ENCODE data around the gene CLDN9. TPM values are rescaled to one million over a fixed set of nuclear protein-coding genes. Genes with fewer than 3 reads are reported as not detected.

Gene CLDN9
- total RNA-seq, 1 donor from 2014 or later, result 0.99 TPM

DNA sequence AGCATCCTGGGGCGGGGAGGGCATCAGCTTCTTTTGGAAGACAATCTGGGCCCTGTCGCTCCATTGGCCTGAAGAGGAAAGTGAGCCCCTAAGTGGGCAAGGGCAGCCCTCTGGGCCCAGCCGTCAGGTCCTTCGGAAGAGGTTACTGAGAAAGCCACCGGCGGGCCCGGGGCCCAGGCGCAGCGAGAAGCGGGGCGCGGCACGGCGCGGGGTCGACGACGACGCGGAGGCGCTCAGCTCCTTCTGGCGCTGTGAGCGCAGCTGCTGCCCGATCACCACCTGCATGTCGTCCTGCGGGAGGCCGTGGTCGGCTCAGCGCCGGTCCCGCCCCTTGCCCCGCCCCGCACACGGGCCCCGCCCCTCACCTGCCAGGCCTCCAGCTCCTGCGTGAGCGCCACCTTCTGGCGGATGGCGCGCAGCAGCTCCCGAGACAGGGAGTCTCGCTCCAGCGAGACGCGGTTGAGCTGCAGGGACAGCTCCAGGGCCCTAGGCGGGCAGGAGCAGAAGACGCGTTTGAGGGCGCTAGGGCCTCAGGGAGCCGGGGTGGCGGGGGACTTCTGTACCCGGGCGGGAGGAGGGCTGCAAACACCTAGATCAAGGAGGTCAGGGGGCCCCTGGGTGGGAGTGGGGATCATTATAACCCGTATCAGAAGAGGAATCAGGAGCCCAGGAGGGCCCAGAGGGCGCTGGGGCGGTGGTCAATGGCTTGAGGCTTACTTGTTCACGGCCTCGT, 15.4 kb downstream of the CLDN9 start:
- Mint-ChIP-seq H3K4me3 (no peak overlapping the region), H3K9me3 (no peaks in the 10 kb centered on the region), H3K27me3 (peaks cover 22% of the 10 kb centered on the region), H3K36me3 (peaks cover 9% of the 10 kb centered on the region), H3K27ac (peak overlapping the region; percentile 21), H3K4me1 (ENCODE audit: unreplicated experiment) (peaks cover 24% of the 10 kb centered on the region)
- TF ChIP-seq, protein P1, sequence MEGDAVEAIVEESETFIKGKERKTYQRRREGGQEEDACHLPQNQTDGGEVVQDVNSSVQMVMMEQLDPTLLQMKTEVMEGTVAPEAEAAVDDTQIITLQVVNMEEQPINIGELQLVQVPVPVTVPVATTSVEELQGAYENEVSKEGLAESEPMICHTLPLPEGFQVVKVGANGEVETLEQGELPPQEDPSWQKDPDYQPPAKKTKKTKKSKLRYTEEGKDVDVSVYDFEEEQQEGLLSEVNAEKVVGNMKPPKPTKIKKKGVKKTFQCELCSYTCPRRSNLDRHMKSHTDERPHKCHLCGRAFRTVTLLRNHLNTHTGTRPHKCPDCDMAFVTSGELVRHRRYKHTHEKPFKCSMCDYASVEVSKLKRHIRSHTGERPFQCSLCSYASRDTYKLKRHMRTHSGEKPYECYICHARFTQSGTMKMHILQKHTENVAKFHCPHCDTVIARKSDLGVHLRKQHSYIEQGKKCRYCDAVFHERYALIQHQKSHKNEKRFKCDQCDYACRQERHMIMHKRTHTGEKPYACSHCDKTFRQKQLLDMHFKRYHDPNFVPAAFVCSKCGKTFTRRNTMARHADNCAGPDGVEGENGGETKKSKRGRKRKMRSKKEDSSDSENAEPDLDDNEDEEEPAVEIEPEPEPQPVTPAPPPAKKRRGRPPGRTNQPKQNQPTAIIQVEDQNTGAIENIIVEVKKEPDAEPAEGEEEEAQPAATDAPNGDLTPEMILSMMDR (conservative IDR thresholded peaks at IDR 0.05), result peak; percentile 92
- peak; percentile 94 for DNase-seq (ENCODE audit: extremely low spot score, unreplicated experiment)

DNA sequence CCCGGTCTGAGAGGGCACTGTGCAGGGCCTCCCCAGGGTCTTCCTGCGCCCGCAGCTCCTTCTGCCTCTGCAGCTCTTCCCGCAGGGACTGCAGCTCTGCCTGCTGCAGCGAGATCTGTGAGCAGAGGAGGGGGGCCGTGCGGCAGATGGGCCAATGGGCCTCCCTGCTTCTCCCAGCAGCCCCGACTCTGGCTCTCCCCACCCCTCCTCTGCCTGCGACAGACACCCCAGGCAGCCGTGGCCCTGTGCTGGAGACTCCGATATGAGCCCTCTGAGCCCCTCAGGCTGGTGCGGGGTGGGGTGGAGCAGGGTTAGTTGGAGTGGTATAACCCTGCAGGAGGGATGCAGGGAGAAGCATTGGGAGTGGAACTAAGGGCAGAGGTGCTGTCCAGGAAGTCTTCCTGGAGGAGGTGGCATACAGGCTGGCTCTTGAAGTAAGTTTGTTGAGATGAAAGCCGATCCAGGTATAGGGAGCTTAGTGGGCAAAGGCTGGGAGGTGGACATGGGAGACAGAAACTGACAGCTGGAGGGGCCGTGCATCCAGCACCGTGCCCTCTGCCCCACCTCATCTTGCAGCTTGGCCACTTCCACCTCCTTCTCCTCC, 16.1 kb downstream of the CLDN9 start:
- peaks cover 18% of the 10 kb centered on the region for H3K4me1 Mint-ChIP-seq (ENCODE audit: unreplicated experiment)
- no peaks in the 10 kb centered on the region for H3K9me3 Mint-ChIP-seq
- H3K4me3 Mint-ChIP-seq, result no peak overlapping the region
- H3K27me3 Mint-ChIP-seq, result peaks cover 28% of the 10 kb centered on the region
- TF ChIP-seq, protein P1 (conservative IDR thresholded peaks at IDR 0.05), result no peak
- no peak for DNase-seq (ENCODE audit: extremely low spot score, unreplicated experiment)
- H3K36me3 Mint-ChIP-seq, result peaks cover 9% of the 10 kb centered on the region
- H3K27ac Mint-ChIP-seq, result peak overlapping the region; percentile 23

DNA sequence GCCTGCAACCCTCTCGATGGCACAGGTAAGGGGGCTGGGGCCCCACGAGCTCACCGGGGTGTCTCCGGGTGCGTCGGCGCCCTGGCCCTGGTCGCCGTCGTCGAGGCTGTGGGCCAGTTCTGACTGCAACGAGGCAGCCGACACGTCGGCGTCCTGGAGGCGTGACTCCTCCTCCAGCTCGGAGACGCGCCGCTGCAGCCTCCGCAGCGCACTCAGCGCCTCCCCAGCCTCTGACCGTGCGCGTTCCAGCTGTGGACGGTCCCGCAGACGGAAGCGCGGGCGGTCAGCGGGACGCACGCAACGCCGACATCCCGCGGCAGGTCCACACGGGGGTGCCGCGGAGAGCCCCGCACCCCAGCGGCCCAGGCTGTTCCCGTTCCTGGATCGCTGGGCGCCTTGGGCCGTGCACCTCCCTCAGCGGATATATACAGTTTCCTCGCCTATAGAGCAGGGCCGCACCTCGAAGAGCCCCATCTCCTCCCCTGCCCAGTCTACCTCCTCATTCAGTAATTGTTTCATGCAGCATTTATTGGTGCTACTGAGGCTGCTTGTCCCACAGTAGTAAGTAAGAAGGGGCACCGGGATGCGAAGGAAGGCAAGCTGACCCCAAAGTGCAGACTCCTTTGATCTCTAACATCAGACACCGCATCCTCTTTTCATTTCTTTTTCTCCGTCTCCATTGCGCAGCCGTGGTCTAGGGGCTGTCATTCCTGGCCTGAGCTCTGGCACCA, 16.9 kb downstream of the CLDN9 start:
- Mint-ChIP-seq H3K9me3 (no peaks in the 10 kb centered on the region), H3K27ac (peak overlapping the region; percentile 76), H3K27me3 (peaks cover 32% of the 10 kb centered on the region), H3K4me1 (ENCODE audit: unreplicated experiment) (peaks cover 12% of the 10 kb centered on the region), H3K4me3 (peak overlapping the region; percentile 49), H3K36me3 (peaks cover 4% of the 10 kb centered on the region)
- no peak for DNase-seq (ENCODE audit: extremely low spot score, unreplicated experiment)
- TF ChIP-seq, protein P1 (conservative IDR thresholded peaks at IDR 0.05), result no peak

DNA sequence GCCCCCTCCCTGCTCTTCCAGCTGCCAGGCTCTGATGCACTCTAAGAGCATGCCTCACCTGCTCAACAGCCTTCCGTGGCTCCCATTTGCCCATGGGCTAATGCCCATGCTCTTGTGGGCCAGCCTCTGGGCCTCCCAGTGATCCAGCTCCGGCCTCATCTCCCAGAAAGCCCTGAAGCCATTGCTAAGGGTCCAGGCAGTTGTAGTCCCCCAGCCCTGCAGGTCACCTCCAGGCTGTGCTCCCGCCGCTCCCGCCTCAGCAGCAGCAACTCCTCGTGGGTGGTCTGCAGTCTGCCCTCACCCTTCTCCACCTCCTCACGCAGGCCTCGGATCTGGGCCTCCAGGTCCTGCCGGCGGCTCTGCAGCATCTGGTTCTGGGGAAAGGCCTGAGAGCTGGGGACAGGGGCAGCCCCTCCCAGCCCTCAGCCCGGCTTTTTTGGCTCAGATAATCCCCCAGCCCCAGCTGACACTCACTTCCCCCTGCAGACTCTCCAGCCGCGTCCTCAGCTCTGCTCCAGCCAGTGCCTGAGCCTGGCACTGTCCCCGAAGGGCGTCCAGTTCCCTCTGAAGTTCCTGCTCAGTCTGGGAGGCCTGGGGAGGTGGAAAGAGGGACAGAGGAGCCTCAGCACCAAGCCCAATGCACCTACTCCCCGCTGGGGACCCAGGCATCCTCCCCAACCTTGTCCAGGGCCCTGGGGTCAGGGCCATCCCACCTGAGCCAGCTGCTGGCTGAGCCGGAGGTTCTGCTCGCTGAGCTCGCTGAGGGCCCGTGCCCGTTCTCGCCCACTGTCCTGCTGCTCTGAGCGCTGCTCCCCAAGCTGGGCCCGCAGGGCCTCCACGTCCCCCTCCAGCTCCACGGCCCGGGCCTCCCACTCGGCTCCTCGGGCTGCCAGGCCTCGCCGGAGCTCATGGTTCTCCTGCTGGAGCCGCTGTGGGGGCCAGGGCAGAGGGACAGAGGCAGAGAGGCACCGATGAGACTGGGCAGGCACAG, 17.8 kb downstream of the CLDN9 start:
- DNase-seq (ENCODE audit: extremely low spot score, unreplicated experiment), result no peak
- peak overlapping the region; percentile 49 for H3K4me3 Mint-ChIP-seq
- peaks cover 41% of the 10 kb centered on the region for H3K27me3 Mint-ChIP-seq
- peaks cover 12% of the 10 kb centered on the region for H3K4me1 Mint-ChIP-seq (ENCODE audit: unreplicated experiment)
- TF ChIP-seq, protein P1 (conservative IDR thresholded peaks at IDR 0.05), result no peak
- no peaks in the 10 kb centered on the region for H3K9me3 Mint-ChIP-seq
- H3K36me3 Mint-ChIP-seq, result peaks cover 4% of the 10 kb centered on the region
- H3K27ac Mint-ChIP-seq, result peak overlapping the region; percentile 76

DNA sequence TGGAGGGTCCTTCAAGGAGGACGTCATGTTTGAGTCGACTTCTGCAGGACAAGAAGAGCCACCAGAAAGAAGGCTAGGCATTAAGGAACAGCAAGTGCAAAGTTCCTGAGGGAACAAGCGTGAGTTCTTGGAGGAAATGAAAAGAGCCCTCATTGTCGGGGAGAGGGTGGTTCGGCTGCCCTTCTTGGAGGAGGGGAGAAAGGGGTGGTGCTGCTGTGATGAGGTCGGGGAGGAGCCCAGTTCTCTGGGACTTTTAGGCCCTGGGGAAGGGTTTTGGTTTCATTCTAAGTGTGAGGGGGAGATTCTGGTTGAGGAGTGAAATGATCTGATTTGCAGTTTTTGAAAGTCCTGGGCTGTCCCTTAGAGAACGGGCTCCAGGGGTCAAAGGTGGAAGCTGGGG, 19.9 kb downstream of the CLDN9 start:
- Mint-ChIP-seq H3K4me1 (ENCODE audit: unreplicated experiment) (peaks cover 12% of the 10 kb centered on the region), H3K4me3 (peak overlapping the region; percentile 57), H3K9me3 (no peaks in the 10 kb centered on the region), H3K27ac (peak overlapping the region; percentile 68), H3K27me3 (peaks cover 54% of the 10 kb centered on the region), H3K36me3 (peaks cover 4% of the 10 kb centered on the region)
- TF ChIP-seq, protein P1 (conservative IDR thresholded peaks at IDR 0.05), result no peak
- DNase-seq (ENCODE audit: extremely low spot score, unreplicated experiment), result no peak

Data from type B pancreatic cell (in vitro differentiated cells).